ENCODE data around the gene PPWD1.

The PPWD1 gene

DNA sequence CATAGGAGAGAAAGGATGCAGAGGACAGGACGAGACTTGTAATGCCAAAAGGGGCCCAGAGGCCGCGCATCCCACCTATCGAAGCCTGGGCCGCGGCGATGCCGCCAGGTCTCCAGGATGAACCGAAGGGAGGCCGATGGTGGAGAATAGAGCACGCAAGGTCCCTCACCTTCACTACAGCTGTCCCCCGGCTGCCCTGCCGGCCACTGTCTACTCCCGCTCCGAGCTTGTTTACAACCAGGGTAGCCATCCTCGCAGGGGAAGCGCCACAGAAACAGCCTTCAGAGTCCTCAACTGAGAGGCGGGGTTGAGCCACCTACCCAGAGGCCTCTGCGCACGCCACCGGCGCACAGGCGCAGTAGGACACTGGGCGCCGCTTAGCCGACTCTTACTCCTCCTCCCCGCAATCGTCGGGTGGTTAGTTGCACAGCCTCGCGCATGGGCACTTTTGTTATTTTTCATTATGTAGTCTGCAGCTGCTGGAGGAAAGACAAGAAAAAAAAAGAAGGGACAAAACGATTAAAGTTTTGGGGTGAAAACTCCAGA, 61.0 kb downstream of the PPWD1 start, which contains the start of gene TRIM23:
Gene TRIM23, minus strand, starts transcription at position 309 of the 546 bp plus-strand sequence. Its CDS starts 59 bp downstream, at position 250.
- peak; percentile 73 to 85 for DNase-seq

DNA sequence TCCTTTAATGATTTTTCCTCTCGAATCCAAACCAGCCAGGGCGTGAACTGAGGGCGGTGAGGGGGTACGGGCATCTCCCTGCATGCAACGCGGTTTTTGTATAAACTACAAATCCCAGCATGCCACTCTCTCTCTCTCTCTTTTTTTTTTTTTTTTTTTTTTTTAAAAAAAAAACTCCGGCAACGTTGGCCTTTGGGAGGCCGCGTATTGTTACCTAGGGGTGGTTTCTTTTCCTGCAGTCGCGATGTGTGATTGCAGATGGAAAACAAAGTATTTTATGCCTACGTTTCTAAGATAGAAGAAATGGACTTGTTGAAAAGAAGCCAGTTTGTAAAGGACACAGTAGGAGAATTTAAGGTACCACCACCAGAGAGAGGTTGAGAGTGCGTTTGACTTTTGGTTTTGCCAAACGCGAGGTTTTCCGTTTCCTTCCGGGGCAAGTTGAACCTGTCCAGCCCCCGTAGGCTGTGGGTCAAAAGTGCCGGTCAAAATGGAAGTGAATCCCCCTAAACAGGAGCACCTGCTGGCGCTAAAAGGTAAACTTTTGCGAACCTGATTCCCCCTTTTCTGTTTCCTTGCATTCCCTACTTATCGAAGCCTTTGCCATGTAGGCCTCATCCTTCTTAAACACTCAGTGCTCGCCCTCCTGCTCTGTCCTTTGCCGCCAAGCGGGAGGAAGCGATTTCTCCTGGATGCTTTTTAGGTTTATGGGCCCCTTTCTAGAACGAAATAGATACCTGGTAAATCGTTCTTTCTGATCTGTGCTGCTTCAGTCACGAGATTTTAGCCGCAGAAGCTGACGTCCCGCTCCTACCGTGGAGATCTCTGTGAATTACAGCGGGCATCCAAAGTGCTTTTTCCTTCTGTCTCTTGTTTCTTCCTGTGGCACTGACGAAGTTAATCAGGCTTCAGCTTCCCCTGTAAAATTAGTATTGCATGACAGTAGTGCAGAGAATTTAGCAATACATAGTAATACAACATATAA, 61.8 kb downstream of the PPWD1 start, which contains the start of the genes SHLD3 and TRAPPC13:
Gene SHLD3, plus strand, starts transcription at position 457 of the 985 bp plus-strand sequence. CDS start 4,561 bp downstream, outside the sequence.
Gene TRAPPC13, plus strand, starts transcription at position 457 of the 985 bp plus-strand sequence. Its CDS starts 34 bp downstream, at position 491.
- DNase-seq = peak; percentile 72 to 85

DNA sequence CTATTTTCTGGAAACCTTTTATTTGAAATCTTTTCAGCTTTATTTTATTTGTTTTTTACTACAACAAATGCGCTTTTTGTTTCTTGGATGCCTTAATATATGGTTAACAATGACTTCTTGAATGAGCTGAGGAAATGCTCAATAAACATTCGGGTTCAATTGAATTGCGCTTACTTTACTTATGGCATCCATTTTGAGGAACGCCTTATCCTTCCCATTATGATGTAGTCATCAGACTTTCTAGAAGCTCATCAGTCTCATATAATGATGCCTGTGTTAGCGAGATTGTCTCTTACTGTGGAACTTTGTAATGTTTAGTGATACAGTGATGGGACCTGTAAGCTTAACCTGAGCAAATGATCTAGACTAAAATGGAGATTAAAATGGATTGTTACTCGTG, 62.6 kb downstream of the PPWD1 start:
- DNase-seq = no peak

DNA sequence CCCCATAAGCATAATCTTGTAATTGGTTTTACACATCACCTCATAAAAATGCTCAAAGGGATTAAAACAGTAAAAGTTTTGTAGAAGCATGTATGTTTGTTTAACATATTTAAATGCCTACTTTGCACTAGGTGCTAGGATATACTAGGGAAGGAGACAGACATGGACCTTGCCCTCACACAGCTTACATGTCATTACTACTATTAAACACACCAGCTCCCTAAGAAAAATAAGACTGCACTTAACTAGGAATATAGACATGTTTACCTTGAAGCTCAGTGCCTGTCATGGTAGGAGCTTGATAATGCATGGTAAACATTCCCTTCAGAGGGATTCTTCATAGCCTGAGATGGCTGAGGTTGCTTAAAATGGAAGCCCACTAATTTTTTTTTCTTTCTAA, 67.9 kb downstream of the PPWD1 start:
- DNase-seq = no peak
